Measurements from ENCODE around the gene DIDO1. TPM values are rescaled to one million over a fixed set of nuclear protein-coding genes. Genes with fewer than 3 reads are reported as not detected.

DIDO1 gene
- total RNA-seq, 1 experiment from 2014 or later = 85.9 TPM

DNA sequence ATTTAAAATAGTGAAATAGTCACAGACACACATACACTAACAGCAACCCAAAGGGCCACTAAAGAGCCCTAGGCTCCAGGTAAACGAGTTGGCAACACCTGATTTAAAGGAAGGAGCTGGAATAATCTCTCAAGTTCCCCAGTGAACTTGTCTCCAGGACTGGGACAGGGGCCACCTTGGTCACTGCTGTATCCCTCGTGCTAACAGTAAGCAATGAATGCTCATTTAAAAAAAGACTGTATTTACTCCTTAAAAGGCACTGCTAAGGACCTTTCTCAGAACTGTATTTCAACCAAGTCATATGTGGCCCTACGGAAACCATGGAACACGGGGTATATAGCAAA, 1.3 kb downstream of the DIDO1 start:
- Histone ChIP-seq H3K79me2 (ENCODE audit: insufficient read depth, low read length) (peaks cover 65% of the 10 kb centered on the region), H3K56ac (ENCODE audit: insufficient read length, low read depth, low read length) (no peak overlapping the region), H4K8ac (replicated peaks; ENCODE audit: insufficient read length, low read depth, low read length) (no peak overlapping the region), H3K4me2 (ENCODE audit: insufficient read depth, insufficient read length, low read length) (peak overlapping the region; percentile 100), H2AK5ac (ENCODE audit: insufficient read length, low read length) (no peak overlapping the region), H2BK15ac (ENCODE audit: low read depth, low read length) (no peak overlapping the region), H3K27ac (ENCODE audit: insufficient read length, low read depth, low read length) (no peak overlapping the region), H4K5ac (ENCODE audit: insufficient read length, low read depth, low read length) (no peak overlapping the region), H4K91ac (ENCODE audit: insufficient read length, low read depth, low read length) (no peak overlapping the region), H3K9ac (ENCODE audit: extremely low read depth, insufficient read length, low read length) (peak overlapping the region; percentile 94), H3K9me3 (ENCODE audit: control insufficient read depth, low read depth, low read length) (no peaks in the 10 kb centered on the region), H3K27me3 (ENCODE audit: insufficient read depth, low read length) (no peaks in the 10 kb centered on the region), H2BK5ac (ENCODE audit: insufficient read length, low read length) (no peak overlapping the region), H3K4ac (ENCODE audit: low read depth, low read length) (no peak overlapping the region), H3K79me1 (ENCODE audit: insufficient read depth, low read depth, low read length, poor library complexity, severe bottlenecking) (no peaks in the 10 kb centered on the region), H3K18ac (ENCODE audit: insufficient read length, low read depth, low read length) (no peak overlapping the region), H3K4me1 (ENCODE audit: insufficient read depth, low read length) (peaks cover 17% of the 10 kb centered on the region), H3K23ac (ENCODE audit: insufficient read length, low read depth, low read length) (no peak overlapping the region), H2BK12ac (ENCODE audit: insufficient read length, low read depth, low read length) (no peak overlapping the region), H4K20me1 (ENCODE audit: control insufficient read depth, insufficient read depth, insufficient read length) (peaks cover 12% of the 10 kb centered on the region), H2BK20ac (ENCODE audit: low read depth, low read length, poor library complexity, severe bottlenecking) (no peak overlapping the region), H3K23me2 (ENCODE audit: insufficient read length, low read depth, low read length, poor library complexity, severe bottlenecking) (peaks cover 38% of the 10 kb centered on the region), H3T11ph (ENCODE audit: low read length) (no peak overlapping the region), H3K14ac (ENCODE audit: insufficient read depth, low read length) (no peak overlapping the region), H2BK120ac (ENCODE audit: low read depth, low read length, poor library complexity, severe bottlenecking) (no peak overlapping the region), H2AFZ (ENCODE audit: low read length) (no peak overlapping the region)
- H3K4me3 Mint-ChIP-seq = peak overlapping the region; percentile 92 to 97
- H3K9me3 Mint-ChIP-seq = no peaks in the 10 kb centered on the region
- H3K4me1 Mint-ChIP-seq = peaks cover 58 to 60% of the 10 kb centered on the region in 2 experiments
- peak overlapping the region; percentile 93 to 97 (median 96); a peak in 4 of 7 replicates for H3K27ac Mint-ChIP-seq
- TF ChIP-seq CTCF (conservative IDR thresholded peaks at IDR 0.05) = no peak
- no peaks in the 10 kb centered on the region for H3K27me3 Mint-ChIP-seq (ENCODE audit: low read depth)
- H3K36me3 Mint-ChIP-seq (ENCODE audit: insufficient read depth in 1 of 3, low read depth in 3 of 3) = peaks cover 0 to 4% (median 2%) of the 10 kb centered on the region in 3 experiments; a peak in 4 of 7 replicates
- no peak for DNase-seq
- no CpG with 5 or more reads among the region's 4 CpGs for WGBS (ENCODE audit: extremely low coverage, insufficient read length, low lambda C conversion rate)
